ENCODE results near the gene DPP7.

- TF ChIP-seq CTCF (IDR thresholded peaks at IDR 0.05) (no peak), POLR2A (IDR thresholded peaks at IDR 0.05) (no peak)
Observed at GRCh38 chr9:137147091-137147792, 32.7 kb upstream of the DPP7 start.
